ENCODE measurements around the gene EVC2.

Gene EVC2

GRCh38 chr4:5566991-5567390 lies 141.4 kb downstream of the EVC2 start:
- no peak overlapping the region for H3K4me3 Mint-ChIP-seq
- ATAC-seq (replicated peaks) (no peak), DNase-seq (no peak)
- peaks cover 2 to 3% of the 10 kb centered on the region in 2 donors for H3K4me1 Mint-ChIP-seq (ENCODE audit: low read depth in 2 of 2)
- peaks cover 4% of the 10 kb centered on the region for H3K36me3 Mint-ChIP-seq (ENCODE audit: insufficient read depth)
- H3K27me3 Mint-ChIP-seq: no peaks in the 10 kb centered on the region
- no peaks in the 10 kb centered on the region for H3K9me3 Mint-ChIP-seq
- no peak overlapping the region for H3K27ac Mint-ChIP-seq

GRCh38 chr4:5566526-5566925 lies 141.8 kb downstream of the EVC2 start:
- H3K4me1 Mint-ChIP-seq (ENCODE audit: low read depth in 2 of 2): peaks cover 0 to under 1% of the 10 kb centered on the region in 2 donors
- H3K4me3 Mint-ChIP-seq: no peak overlapping the region

GRCh38 chr4:5563856-5564255 lies 144.5 kb downstream of the EVC2 start:
- ATAC-seq (replicated peaks) (no peak), DNase-seq (no peak)
- no peaks in the 10 kb centered on the region for H3K27me3 Mint-ChIP-seq
- no peak overlapping the region for H3K27ac Mint-ChIP-seq
- H3K36me3 Mint-ChIP-seq (ENCODE audit: insufficient read depth): peaks cover 4% of the 10 kb centered on the region
- H3K9me3 Mint-ChIP-seq: no peaks in the 10 kb centered on the region
- no peaks in the 10 kb centered on the region for H3K4me1 Mint-ChIP-seq (ENCODE audit: low read depth in 2 of 2)
- no peak overlapping the region for H3K4me3 Mint-ChIP-seq

More at GRCh38 chr4:5566526-5566925, 141.8 kb downstream of the EVC2 start:
- ATAC-seq (replicated peaks): no peak
- Mint-ChIP-seq H3K36me3 (ENCODE audit: insufficient read depth) (peaks cover 4% of the 10 kb centered on the region), H3K27ac (no peak overlapping the region), H3K9me3 (no peaks in the 10 kb centered on the region), H3K27me3 (no peaks in the 10 kb centered on the region)
- DNase-seq: no peak

GRCh38 chr4:5562476-5562875 lies 145.9 kb downstream of the EVC2 start:
- Mint-ChIP-seq H3K27me3 (no peaks in the 10 kb centered on the region), H3K4me3 (no peak overlapping the region), H3K9me3 (no peaks in the 10 kb centered on the region), H3K4me1 (ENCODE audit: low read depth in 2 of 2) (no peaks in the 10 kb centered on the region), H3K36me3 (ENCODE audit: insufficient read depth) (no peaks in the 10 kb centered on the region), H3K27ac (no peak overlapping the region)
- no peak for DNase-seq
- no peak for ATAC-seq (replicated peaks)

GRCh38 chr4:5561286-5561685 lies 147.1 kb downstream of the EVC2 start:
- Mint-ChIP-seq H3K4me3 (no peak overlapping the region), H3K9me3 (no peaks in the 10 kb centered on the region), H3K27ac (no peak overlapping the region), H3K36me3 (ENCODE audit: insufficient read depth) (no peaks in the 10 kb centered on the region), H3K4me1 (ENCODE audit: low read depth in 2 of 2) (no peaks in the 10 kb centered on the region), H3K27me3 (no peaks in the 10 kb centered on the region)
- no peak for ATAC-seq (replicated peaks)
- no peak for DNase-seq

GRCh38 chr4:5558502-5558901 lies 149.9 kb downstream of the EVC2 start:
- Mint-ChIP-seq H3K4me3 (no peak overlapping the region), H3K9me3 (no peaks in the 10 kb centered on the region), H3K4me1 (ENCODE audit: low read depth in 2 of 2) (no peaks in the 10 kb centered on the region), H3K36me3 (ENCODE audit: insufficient read depth) (no peaks in the 10 kb centered on the region), H3K27ac (no peak overlapping the region), H3K27me3 (no peaks in the 10 kb centered on the region)
- ATAC-seq (replicated peaks): no peak
- no peak for DNase-seq

- peaks cover 6% of the 10 kb centered on the region in 2 donors for H3K9me3 Mint-ChIP-seq
- H3K4me3 Mint-ChIP-seq: no peak overlapping the region
- H3K4me1 Mint-ChIP-seq (ENCODE audit: low read depth in 2 of 2): no peaks in the 10 kb centered on the region
- DNase-seq (no peak), ATAC-seq (replicated peaks) (no peak)
- H3K27ac Mint-ChIP-seq: no peak overlapping the region
- no peaks in the 10 kb centered on the region for H3K36me3 Mint-ChIP-seq (ENCODE audit: insufficient read depth)
- peaks cover 0 to 6% of the 10 kb centered on the region in 2 donors for H3K27me3 Mint-ChIP-seq
Observed at GRCh38 chr4:5554376-5554775, 154.0 kb downstream of the EVC2 start.

- Mint-ChIP-seq H3K4me1 (ENCODE audit: low read depth in 2 of 2) (no peaks in the 10 kb centered on the region), H3K9me3 (peaks cover 6% of the 10 kb centered on the region in 2 donors), H3K36me3 (ENCODE audit: insufficient read depth) (no peaks in the 10 kb centered on the region), H3K27me3 (peaks cover 0 to 6% of the 10 kb centered on the region in 2 donors), H3K4me3 (no peak overlapping the region), H3K27ac (no peak overlapping the region)
- no peak for ATAC-seq (replicated peaks)
- DNase-seq: no peak
Observed at GRCh38 chr4:5553801-5554200, 154.6 kb downstream of the EVC2 start.

- H3K36me3 Mint-ChIP-seq (ENCODE audit: insufficient read depth): no peaks in the 10 kb centered on the region
- peaks cover 0 to 6% of the 10 kb centered on the region in 2 donors for H3K27me3 Mint-ChIP-seq
- peaks cover 6% of the 10 kb centered on the region in 2 donors for H3K9me3 Mint-ChIP-seq
- no peaks in the 10 kb centered on the region for H3K4me1 Mint-ChIP-seq (ENCODE audit: low read depth in 2 of 2)
- ATAC-seq (replicated peaks): no peak
- H3K27ac Mint-ChIP-seq: no peak overlapping the region
- DNase-seq: no peak
- H3K4me3 Mint-ChIP-seq: no peak overlapping the region
Observed at GRCh38 chr4:5552451-5552850, 155.9 kb downstream of the EVC2 start.

GRCh38 chr4:5547651-5548249 lies 160.6 kb downstream of the EVC2 start:
- peaks cover 0 to 6% of the 10 kb centered on the region in 2 donors for H3K27me3 Mint-ChIP-seq
- peaks cover 6% of the 10 kb centered on the region in 2 donors for H3K9me3 Mint-ChIP-seq
- DNase-seq (no peak), ATAC-seq (replicated peaks) (no peak)
- no peaks in the 10 kb centered on the region for H3K36me3 Mint-ChIP-seq (ENCODE audit: insufficient read depth)
- no peak overlapping the region for H3K27ac Mint-ChIP-seq
- H3K4me1 Mint-ChIP-seq (ENCODE audit: low read depth in 2 of 2): no peaks in the 10 kb centered on the region
- no peak overlapping the region for H3K4me3 Mint-ChIP-seq

- H3K27ac Mint-ChIP-seq: no peak overlapping the region
- DNase-seq: no peak
Observed at GRCh38 chr4:5545271-5545670, 163.1 kb downstream of the EVC2 start.

GRCh38 chr4:5544762-5545161 lies 163.6 kb downstream of the EVC2 start:
- DNase-seq: no peak
- no peak overlapping the region for H3K4me3 Mint-ChIP-seq
- ATAC-seq (replicated peaks): no peak

More at GRCh38 chr4:5545271-5545670, 163.1 kb downstream of the EVC2 start:
- H3K4me1 Mint-ChIP-seq (ENCODE audit: low read depth in 2 of 2): no peaks in the 10 kb centered on the region
- H3K36me3 Mint-ChIP-seq (ENCODE audit: insufficient read depth): no peaks in the 10 kb centered on the region
- H3K27me3 Mint-ChIP-seq: no peaks in the 10 kb centered on the region
- ATAC-seq (replicated peaks): no peak
- no peak overlapping the region for H3K4me3 Mint-ChIP-seq
- peaks cover 4 to 5% of the 10 kb centered on the region in 2 donors for H3K9me3 Mint-ChIP-seq

GRCh38 chr4:5543681-5544080 lies 164.7 kb downstream of the EVC2 start:
- DNase-seq: no peak
- no peak for ATAC-seq (replicated peaks)
- Mint-ChIP-seq H3K4me1 (ENCODE audit: low read depth in 2 of 2) (no peaks in the 10 kb centered on the region), H3K9me3 (no peaks in the 10 kb centered on the region), H3K36me3 (ENCODE audit: insufficient read depth) (no peaks in the 10 kb centered on the region), H3K27me3 (no peaks in the 10 kb centered on the region), H3K4me3 (no peak overlapping the region), H3K27ac (no peak overlapping the region)

More at GRCh38 chr4:5544762-5545161, 163.6 kb downstream of the EVC2 start:
- H3K9me3 Mint-ChIP-seq: peaks cover 0 to 2% of the 10 kb centered on the region in 2 donors
- H3K36me3 Mint-ChIP-seq (ENCODE audit: insufficient read depth): no peaks in the 10 kb centered on the region
- no peak overlapping the region for H3K27ac Mint-ChIP-seq
- H3K27me3 Mint-ChIP-seq: no peaks in the 10 kb centered on the region
- no peaks in the 10 kb centered on the region for H3K4me1 Mint-ChIP-seq (ENCODE audit: low read depth in 2 of 2)

GRCh38 chr4:5541169-5541568 lies 167.2 kb downstream of the EVC2 start:
- Mint-ChIP-seq H3K4me3 (no peak overlapping the region), H3K36me3 (ENCODE audit: insufficient read depth) (no peaks in the 10 kb centered on the region), H3K27ac (no peak overlapping the region), H3K27me3 (no peaks in the 10 kb centered on the region), H3K9me3 (no peaks in the 10 kb centered on the region), H3K4me1 (ENCODE audit: low read depth in 2 of 2) (no peaks in the 10 kb centered on the region)
- ATAC-seq (replicated peaks) (no peak), DNase-seq (no peak)
